GM18861 (cell line): ENCODE data around the gene NPHS1.
"Not testable (repeated sequence)": the region's sequence is repeated elsewhere in the genome, so short reads cannot be mapped to it uniquely, and the experiment has no call there.

Experiments
- ATAC-seq: cut with Tn5 transposase; IDR thresholded peaks from one replicate; pipeline ENCODE4 v1.9.1; 2021; ENCODE audit not compliant: unreplicated experiment

The NPHS1 gene

GRCh38 chr19:35852029-35852780 is at the start of gene NPHS1:
Gene NPHS1, minus strand, starts transcription at chr19:35852504. Its CDS starts 667 bp downstream, at chr19:35851837.
- ATAC-seq = no peak

GRCh38 chr19:35901055-35901644 is 48.8 kb upstream of the NPHS1 start:
- ATAC-seq = no peak

DNA sequence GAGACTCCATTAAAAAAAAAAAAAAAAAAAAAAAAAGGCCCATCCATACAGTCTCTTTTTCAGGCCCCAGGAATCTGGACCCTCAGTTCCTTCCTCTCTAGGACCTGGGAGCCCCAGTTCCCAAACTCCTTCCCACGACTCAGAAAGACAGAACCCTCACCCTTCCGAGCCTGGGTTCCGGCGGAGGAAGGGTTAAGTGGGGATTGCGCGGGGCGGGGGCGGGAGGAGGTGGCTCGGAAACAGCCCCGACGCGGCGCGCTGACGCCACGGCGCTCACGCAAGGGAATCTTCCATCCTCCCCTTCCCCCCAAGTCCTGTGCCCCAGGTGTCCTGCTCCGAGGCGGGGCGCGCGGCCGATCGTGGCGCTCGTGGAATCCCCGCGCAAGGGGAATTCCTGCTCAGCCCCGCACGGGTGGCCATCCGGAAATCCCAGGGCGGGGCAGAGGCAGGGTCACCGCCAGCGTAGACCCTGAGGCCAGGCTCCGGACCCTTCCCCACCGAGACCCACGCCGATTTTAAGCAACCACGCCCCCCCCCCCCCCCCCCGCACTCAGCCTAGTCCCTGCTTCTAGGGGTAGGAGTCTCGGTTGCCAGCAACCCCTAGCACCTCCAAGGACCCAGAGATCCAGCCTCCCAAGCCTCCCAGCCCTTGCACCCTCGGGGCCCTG is 47.4 kb upstream of the NPHS1 start:
- peak; percentile 35 for ATAC-seq

DNA sequence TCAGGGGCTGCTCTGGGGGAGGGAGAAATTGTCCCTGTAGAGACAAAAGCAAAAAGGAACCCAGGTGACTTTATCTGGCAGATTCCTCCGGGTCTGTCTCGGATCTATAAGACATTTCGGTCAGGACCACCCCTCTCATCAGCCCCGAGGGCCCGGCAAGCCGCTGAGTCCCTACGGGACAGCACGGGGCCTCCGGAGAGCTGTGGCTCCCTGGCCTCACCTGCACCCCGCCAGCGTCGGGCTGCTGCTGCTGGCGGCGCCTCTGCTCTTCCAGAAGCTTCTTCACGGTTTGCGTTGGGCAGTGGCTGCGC is 46.1 kb upstream of the NPHS1 start:
- ATAC-seq = no peak

GRCh38 chr19:35897706-35898451 is 45.6 kb upstream of the NPHS1 start:
- ATAC-seq = no peak

DNA sequence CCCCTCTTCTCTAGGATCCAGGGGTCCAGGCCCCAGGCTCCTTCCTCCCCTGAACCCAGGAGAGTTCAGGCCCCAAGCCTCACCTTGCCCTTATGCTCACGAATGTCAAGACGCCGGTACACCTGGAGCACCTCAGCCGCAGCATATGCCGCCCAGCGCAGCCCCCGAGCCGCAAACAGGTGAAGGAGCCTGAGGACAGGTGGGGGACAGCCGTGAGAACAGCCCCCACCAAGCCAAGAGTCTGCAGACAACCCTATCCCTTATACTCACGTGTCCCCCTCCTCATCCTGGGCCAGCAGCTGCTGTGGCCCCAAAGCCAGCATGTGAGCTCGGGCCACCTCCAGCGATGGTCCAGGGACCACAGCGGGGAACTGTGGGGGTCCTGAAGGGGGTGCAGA is 44.3 kb upstream of the NPHS1 start:
- no peak for ATAC-seq

DNA sequence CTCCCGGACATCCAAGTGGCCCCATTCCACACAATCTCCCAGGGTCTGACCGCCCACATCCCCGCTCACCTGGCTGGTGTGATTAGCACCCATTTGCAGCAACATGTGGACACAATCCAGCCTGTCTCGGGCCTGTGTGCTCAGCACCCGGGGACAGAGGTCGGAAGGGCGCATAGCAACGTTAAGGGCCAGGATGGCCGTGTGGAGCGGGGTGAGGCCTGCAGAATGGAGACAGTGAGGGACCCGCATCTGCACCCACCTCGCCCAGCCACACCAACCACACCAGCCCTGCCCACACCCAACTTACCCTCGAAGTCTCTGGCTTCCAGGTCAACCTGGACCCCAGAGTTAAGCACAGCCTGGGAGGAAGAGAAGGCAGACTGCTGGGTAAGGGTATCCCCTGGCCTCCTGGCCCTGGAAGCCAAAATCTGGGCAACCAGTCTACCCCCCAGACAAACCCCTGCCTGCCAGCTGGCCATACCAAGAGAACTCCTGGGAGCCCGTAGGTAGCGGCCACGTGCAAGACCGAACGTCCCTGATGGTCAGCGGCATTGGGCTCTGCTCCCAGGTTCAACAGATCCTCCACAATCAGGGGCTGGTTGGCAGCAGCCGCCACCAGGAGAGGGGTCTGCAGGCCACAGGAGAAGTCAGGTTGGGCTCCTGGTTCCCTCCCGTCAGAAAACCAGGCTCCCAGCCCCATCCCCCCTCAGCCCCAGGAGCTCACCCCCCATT is 43.8 kb upstream of the NPHS1 start:
- ATAC-seq = no peak

DNA sequence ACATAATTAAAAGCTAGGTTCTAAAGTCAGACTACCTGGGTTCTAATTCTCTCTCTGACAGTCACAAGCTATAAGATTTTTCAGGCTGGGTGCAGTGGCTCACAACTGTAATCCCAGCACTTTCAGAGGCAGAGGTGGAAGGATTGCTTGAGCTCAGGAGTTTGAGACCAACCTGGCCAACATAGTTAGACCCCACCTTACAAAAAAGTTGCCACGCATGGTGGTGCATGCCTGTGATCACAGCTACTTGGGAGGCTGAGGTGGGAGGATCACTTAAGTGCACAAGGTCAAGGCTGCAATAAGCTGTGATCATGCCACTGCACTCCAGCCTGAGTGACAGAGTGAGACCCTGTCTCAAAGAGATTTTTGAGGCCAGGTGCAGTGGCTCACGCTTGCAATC is 42.0 kb upstream of the NPHS1 start:
- ATAC-seq = no peak

GRCh38 chr19:35891819-35892218 is 39.5 kb upstream of the NPHS1 start:
- ATAC-seq = not testable (repeated sequence)

- ATAC-seq = no peak
These were observed 37.9 kb upstream of the NPHS1 start for GRCh38 chr19:35890113-35890650.

DNA sequence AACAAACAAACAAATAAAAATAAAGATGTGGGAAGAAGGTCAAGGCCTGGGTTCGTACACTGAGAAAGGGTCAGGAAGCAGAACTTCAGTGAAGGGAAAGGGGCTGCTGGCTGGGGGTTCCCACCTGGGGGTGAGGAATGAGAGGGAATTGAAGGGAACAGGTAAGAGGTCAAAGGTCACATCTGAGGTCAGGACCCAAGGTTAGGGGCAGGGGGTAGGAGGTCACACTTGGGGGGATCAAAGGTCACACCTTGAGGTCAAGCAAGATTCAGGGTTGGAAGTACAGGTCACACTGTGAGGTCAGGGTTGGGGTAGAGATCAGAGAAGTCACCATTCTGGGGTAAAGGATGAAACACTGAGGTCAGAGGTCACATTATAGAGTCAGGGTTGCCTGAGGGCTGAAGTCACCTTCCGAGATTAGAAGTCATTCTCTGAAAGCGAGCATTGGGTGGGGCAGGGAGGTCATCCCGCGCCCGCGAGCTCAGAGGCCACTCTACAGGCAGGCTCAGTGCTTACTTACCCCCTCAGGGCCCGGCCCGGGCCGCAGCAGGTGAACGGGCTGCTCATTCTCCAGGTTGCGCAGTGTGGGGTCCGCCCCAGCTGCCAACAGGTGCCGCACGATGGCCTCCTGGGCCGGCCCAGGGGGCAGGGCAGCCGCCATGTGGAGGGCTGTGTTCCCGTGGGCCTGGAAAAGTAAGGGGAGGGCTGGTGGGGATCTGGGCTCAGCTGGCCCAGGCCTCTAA is 37.2 kb upstream of the NPHS1 start:
- no peak for ATAC-seq

- ATAC-seq = no peak
These were observed 36.1 kb upstream of the NPHS1 start for GRCh38 chr19:35888398-35888797.

- no peak for ATAC-seq
These were observed 34.9 kb upstream of the NPHS1 start for GRCh38 chr19:35887197-35887596.

DNA sequence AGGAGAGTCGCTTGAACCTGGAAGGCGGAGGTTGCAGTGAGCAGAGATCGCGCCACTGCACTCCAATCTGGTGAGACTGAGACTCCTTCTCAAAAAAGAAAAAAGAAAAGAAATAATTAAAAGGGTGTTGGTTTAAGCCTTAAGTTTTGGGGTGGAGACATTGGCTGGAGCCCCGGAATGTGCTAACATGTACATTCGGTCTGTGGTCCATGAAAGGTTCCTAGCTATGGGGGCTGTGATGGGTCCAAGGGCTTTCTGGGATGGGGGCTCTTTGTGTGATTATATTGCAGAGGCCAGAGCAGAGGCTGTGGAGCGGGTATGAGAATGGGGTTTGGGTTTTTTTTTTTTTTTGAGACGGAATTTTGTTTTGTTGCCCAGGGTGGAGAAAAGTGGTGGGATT is 33.6 kb upstream of the NPHS1 start:
- ATAC-seq = no peak

- no peak for ATAC-seq
These were observed 33.0 kb upstream of the NPHS1 start for GRCh38 chr19:35885225-35885738.

DNA sequence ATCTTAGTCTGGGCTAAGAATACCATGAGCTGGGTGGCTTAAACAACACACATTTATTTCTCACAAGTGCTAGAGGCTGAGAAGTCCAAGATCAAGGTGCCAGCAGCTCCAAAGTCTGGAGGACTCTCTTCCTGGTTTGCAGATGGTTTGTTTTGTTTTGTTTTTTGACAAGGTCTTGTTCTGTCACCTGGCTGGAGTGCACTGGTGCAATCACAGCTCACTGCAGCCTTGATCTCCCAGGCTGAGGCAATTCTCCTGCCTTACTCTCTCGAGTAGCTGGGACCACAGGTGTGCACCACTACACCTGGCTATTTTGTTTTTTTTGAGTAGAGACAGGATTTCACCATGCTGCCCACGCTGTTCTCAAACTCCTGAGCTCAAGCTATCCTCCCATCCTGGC is 31.6 kb upstream of the NPHS1 start:
- no peak for ATAC-seq

GRCh38 chr19:35882114-35882832 is 30.0 kb upstream of the NPHS1 start:
- no peak for ATAC-seq

DNA sequence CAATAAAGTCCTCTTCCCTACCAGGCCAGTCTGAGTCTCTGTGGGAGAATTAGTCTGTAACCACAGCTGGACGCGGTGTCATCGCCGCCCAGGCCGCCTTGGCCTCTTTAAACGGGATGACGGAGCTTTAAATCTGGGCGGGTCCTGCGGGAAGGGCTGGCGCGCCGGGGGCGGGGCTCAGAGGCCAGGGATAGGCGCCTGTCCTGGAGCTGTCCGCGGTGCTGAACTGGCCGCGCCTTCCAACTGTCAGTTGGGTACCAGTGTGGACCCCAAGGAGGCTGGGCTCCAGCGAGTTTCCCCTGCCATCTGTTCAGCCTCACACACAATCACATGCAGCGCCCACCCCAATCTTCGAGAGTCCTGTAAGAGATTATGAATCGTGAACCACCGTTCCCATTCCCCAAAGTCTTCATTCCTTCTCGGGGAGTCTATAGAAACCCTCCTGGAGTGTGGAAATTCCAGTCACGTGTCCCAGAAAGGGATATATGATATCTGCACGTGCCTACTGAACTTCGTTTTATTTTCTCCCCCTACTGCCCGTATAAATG is 27.5 kb upstream of the NPHS1 start:
- ATAC-seq = no peak

- no peak for ATAC-seq
These were observed 26.8 kb upstream of the NPHS1 start for GRCh38 chr19:35879068-35879467.
